ENCODE measurements around the gene VIM. TPM values are rescaled to one million over a fixed set of nuclear protein-coding genes. Genes with fewer than 3 reads are reported as not detected.

The VIM gene
- total and polyA plus RNA-seq, 2 of the 4 experiments (the other 2 are of a cell fraction) = 4,502 to 6,735 TPM

DNA sequence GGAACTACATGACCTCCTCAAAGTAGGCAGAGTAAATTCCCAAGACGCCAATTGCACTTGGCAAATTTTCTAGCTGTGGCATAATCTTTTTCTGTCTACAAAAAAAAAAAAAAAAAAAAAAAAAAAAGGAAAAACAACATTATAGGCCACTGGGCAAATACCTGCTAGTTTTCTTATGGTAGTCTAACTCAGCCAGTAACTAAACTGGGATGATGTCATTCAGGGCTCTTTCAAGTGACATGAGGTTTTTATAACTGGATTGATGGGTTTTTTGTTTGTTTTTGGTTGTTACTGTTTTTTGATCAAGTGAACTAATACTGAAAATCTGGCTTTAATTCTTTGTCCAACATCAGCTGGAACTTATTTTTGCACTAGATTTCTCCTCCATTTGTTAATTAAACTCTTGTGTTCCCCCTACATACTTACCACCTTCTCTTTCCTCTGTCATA, 7.4 kb upstream of the VIM start:
- Histone ChIP-seq H4K5ac (ENCODE audit: low read depth, low read length) (peak overlapping the region; percentile 19; the same call in 1 of the 2 replicates), H2BK20ac (ENCODE audit: low read depth, low read length) (0 out of 2 replicates have a peak overlapping the region, but pooled peaks have one; percentile 14), H2BK5ac (ENCODE audit: low read depth, low read length, poor library complexity, severe bottlenecking) (no peak overlapping the region), H3K4me3 (ENCODE audit: insufficient read depth, low read depth, low read length) (no peak overlapping the region), H2AK9ac (replicated peaks; ENCODE audit: low read depth, low read length, poor library complexity) (no peak overlapping the region), H3K36me3 (ENCODE audit: control insufficient read depth, insufficient read depth, low read length) (no peaks in the 10 kb centered on the region), H3K79me1 (ENCODE audit: low read depth in 1 of 2, low read length in 2 of 2) (peaks cover 13 to 38% of the 10 kb centered on the region in 2 experiments), H3K9me3 (ENCODE audit: control insufficient read depth, insufficient read depth, low read length) (no peaks in the 10 kb centered on the region), H3K4ac (ENCODE audit: low read depth, low read length) (peak overlapping the region; percentile 4; the same call in 1 of the 2 replicates), H3K4me2 (ENCODE audit: low read depth, low read length) (no peak overlapping the region), H2AFZ (replicated peaks; ENCODE audit: low read length, poor library complexity) (no peak overlapping the region), H2AK5ac (ENCODE audit: low read depth, low read length) (no peak overlapping the region), H3K4me1 (ENCODE audit: control insufficient read depth, insufficient read depth, low read length) (peaks cover 10% of the 10 kb centered on the region), H4K20me1 (ENCODE audit: insufficient read depth, low read length) (no peaks in the 10 kb centered on the region), H4K8ac (ENCODE audit: low read depth in 2 of 2, low read length in 2 of 2) (no peak overlapping the region), H4K91ac (ENCODE audit: insufficient read depth, low read depth, low read length) (no peak overlapping the region), H3K23ac (ENCODE audit: low read depth, low read length) (no peak overlapping the region), H3K27ac (ENCODE audit: insufficient read depth, low read length) (no peak overlapping the region), H2BK120ac (ENCODE audit: low read depth, low read length) (no peak overlapping the region), H3K27me3 (ENCODE audit: control insufficient read depth, insufficient read depth, low read length) (no peaks in the 10 kb centered on the region), H3K9ac (ENCODE audit: low read depth, low read length) (no peak overlapping the region), H3K14ac (replicated peaks; ENCODE audit: low read depth, low read length) (no peak overlapping the region), H3K18ac (ENCODE audit: low read depth, low read length) (no peak overlapping the region; the same call in 1 of the 2 replicates), H3K56ac (ENCODE audit: extremely low read depth, insufficient read depth, low read length) (no peak overlapping the region), H3K9me1 (ENCODE audit: insufficient read depth, low read length) (peaks cover 4% of the 10 kb centered on the region), H2BK15ac (ENCODE audit: low read depth, low read length) (0 out of 3 replicates have a peak overlapping the region, but pooled peaks have one; percentile 44)
- ChIA-PET POLR2A (ENCODE audit: unreplicated experiment) (interaction anchor here (0.6 kb wide), 1 partner anchor 1633 kb away, joined by 6 read pairs; no protein-coding TSS in a partner anchor), CTCF (interaction anchor here (0.6 kb wide), 2 partner anchors 156 to 245 kb away, joined by 3 to 5 read pairs; no protein-coding TSS in a partner anchor)
- DNase-seq (peak; percentile 28), ATAC-seq (ENCODE audit: low read depth) (no peak)
- intact Hi-C loops (cut with micrococcal nuclease) (no loop called here), dilution Hi-C loops (cut with HindIII; ENCODE audit: low sequenced_read_pairs, unreplicated experiment) (no loop called here), in situ Hi-C loops (cut with MboI; ENCODE audit: low sequenced_read_pairs) (no loop called here)
- no TSS peak for BruUV-seq (replicated peaks)
- TF ChIP-seq BHLHE40 (IDR thresholded peaks at IDR 0.05; ENCODE audit: low read depth, low read length) (no peak), CEBPB (IDR thresholded peaks at IDR 0.05; ENCODE audit: low read depth, low read length) (no peak), CTCF (conservative IDR thresholded peaks at IDR 0.05; ENCODE audit: low read depth, low read length) (no peak), NFE2L2 (IDR thresholded peaks at IDR 0.05; ENCODE audit: low read depth, low read length) (no peak), RAD21 (IDR thresholded peaks at IDR 0.05; ENCODE audit: low read length) (no peak)
- no CpG with 5 or more reads among the region's 1 CpG for WGBS, 2 experiments (ENCODE audit: extremely low coverage in 2 of 2, insufficient read length in 1 of 2)

Measured in IMR-90 (cell line).